EH (cell line): ENCODE data around the gene ADGRD2.
A peak's percentile ranks its signal among the peaks of the same experiment; 100 is the strongest.

Experiments used
- DNase-seq: peaks from one replicate; pipeline ENCODE4 v3.0.0-alpha.2; 2015; ENCODE audit warnings: low read depth

Gene ADGRD2

GRCh38 chr9:124511891-124512805 is 61.9 kb downstream of the ADGRD2 start:
- no peak for DNase-seq

DNA sequence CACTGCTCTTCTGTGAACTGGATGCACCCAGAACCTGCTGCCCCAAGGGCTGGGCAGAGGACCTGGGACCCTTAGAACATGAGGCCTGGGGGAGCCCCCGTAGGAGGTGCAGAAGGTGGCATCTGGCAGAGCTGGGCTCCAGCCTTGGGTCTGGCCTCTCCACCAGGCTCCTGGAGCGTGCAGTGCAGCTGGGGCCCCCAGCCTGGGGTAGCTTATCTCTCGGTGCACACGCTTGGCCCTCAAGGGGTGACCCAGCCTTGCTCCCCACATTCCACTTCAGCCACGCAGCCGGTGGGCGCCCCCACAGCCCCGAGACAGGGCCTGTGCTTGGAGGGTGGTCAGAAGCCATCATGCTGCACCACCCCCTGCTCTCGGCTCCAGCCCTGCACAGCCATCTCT is 62.6 kb downstream of the ADGRD2 start:
- no peak for DNase-seq

- DNase-seq = peak; percentile 7
Measured at GRCh38 chr9:124513376-124513994, 63.2 kb downstream of the ADGRD2 start.

- no peak for DNase-seq
Measured at GRCh38 chr9:124514125-124514524, 63.9 kb downstream of the ADGRD2 start.

DNA sequence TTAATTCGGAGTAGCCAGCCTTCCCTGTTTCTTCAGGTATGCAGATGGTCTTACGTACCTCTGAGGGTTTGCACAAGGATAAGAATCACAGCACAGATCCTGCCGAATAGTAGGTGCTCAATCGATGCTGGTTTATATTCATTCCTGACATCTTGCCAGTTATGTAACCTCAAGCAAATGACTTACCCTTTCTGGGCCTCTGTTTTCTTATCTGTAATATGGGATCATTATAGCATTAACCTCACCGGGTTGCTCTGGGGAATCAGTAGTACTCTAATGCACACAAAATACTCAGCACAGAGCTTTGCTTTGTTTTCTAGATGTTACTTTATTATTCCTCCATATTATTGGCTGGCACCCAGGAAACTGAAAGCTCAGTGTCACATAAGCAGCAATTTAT is 64.6 kb downstream of the ADGRD2 start:
- DNase-seq = no peak

DNA sequence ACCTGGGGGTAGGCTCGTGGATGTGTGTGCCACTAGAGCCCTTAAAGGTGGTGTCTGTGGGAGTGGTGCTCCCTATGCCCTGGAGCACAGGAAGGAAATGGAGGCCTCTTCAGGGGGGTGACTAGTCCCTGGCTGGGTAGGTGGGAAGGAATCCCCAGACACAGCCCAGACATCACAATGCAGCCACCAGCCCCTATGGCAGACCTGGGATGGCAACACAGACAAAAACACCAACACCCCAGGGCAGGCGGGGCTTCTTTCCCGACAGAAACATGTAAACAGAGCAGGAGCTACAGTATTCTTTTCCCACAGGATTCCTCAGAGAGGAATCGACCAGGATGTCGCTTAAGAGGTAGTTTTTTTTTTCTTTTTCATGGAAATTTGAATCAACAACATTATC is 67.3 kb downstream of the ADGRD2 start:
- DNase-seq = no peak

DNA sequence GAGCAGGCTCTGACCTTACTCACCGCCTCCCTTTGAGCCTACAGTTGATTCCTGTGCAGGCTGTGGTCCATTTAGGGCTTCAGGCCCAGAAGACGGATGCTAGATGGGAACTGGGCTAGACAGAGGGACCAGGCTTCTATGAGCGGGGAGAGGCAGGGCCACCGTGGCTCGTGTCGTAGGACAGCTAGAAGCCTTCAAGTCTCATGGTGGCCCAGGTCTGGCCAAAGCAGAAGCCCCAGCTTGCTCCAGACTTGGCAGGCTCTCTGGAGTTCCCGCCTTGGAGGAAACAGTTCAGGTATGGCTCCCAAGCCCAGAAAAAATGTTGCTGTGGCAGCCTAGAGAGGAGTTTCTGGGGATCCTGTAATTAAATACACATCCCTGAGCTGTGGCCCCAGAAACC is 67.9 kb downstream of the ADGRD2 start:
- no peak for DNase-seq

DNA sequence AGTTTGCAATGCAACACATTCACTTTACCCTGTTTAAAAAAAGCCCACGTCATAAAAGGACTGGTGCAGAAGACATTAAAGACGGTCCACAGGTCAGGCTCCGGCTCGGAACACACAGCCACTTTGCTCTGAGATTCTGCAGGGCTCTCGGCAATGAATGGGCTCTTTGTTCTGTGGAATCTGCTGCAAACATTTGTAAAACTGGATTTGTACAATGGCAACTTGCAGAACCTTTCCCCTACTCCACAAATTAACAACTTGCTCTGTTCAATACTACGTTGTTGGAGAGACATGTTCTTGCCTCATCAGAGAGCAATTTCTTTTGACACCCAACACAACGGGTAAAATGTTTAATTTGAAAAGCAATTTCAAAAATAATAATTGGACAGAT is 70.0 kb downstream of the ADGRD2 start:
- no peak for DNase-seq

- DNase-seq = no peak
Measured at GRCh38 chr9:124521142-124521541, 70.9 kb downstream of the ADGRD2 start.

- no peak for DNase-seq
Measured at GRCh38 chr9:124522121-124523098, 72.2 kb downstream of the ADGRD2 start.

DNA sequence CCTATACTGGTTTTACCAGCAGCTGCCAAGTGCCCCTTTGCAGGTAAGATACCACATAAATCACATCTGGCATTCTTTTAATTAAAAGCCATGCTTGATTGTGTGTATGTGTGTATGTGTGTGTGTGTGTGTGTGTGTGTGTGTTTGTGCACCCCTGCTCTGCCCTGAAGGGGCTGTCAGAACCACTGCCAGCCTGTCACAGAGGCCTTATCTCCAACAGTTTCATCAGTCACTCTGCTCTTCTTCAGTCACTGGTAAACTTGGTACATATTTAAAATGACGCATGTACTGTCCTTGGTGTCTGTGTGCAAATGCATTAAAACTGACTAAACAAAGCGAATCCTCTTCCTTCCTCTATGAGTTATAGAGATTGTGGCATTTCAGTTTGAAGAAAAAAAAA is 75.9 kb downstream of the ADGRD2 start:
- no peak for DNase-seq

GRCh38 chr9:124527781-124528180 is 77.5 kb downstream of the ADGRD2 start:
- DNase-seq = peak; percentile 68
